ENCODE data around the gene PTPRD.
"Not testable (repeated sequence)": the region's sequence is repeated elsewhere in the genome, so short reads cannot be mapped to it uniquely, and the experiment has no call there.

GRCh38 chr9:9310743-9311142 lies 1302.1 kb downstream of the PTPRD start:
- TF ChIP-seq EZH2 (IDR thresholded peaks at IDR 0.05; ENCODE audit: borderline replicate concordance, low read depth, low read length, poor library complexity, severe bottlenecking), result not testable (repeated sequence)
- TF ChIP-seq, protein P1, sequence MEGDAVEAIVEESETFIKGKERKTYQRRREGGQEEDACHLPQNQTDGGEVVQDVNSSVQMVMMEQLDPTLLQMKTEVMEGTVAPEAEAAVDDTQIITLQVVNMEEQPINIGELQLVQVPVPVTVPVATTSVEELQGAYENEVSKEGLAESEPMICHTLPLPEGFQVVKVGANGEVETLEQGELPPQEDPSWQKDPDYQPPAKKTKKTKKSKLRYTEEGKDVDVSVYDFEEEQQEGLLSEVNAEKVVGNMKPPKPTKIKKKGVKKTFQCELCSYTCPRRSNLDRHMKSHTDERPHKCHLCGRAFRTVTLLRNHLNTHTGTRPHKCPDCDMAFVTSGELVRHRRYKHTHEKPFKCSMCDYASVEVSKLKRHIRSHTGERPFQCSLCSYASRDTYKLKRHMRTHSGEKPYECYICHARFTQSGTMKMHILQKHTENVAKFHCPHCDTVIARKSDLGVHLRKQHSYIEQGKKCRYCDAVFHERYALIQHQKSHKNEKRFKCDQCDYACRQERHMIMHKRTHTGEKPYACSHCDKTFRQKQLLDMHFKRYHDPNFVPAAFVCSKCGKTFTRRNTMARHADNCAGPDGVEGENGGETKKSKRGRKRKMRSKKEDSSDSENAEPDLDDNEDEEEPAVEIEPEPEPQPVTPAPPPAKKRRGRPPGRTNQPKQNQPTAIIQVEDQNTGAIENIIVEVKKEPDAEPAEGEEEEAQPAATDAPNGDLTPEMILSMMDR (conservative IDR thresholded peaks at IDR 0.05; ENCODE audit: low read depth, low read length), result not testable (repeated sequence)
